H9 (cell line): ENCODE results near the gene METTL8. TPM values are rescaled to one million over a fixed set of nuclear protein-coding genes. Genes with fewer than 3 reads are reported as not detected.
A peak's percentile ranks its signal among the peaks of the same experiment; 100 is the strongest.

Experiments
- DNase-seq: peaks from one replicate; pipeline ENCODE4 v3.0.0-alpha.2; 2017
- H2AFZ ChIP-seq: one replicate; pipeline ENCODE4 v1.6.1; 2013; ENCODE audit warnings: mild to moderate bottlenecking, low read length, control low read depth, moderate library complexity
- H2AK5ac ChIP-seq: 2 replicates; pipeline ENCODE4 v1.6.1; 2013; ENCODE audit warnings: low read length, control low read depth, mixed read lengths; ENCODE audit not compliant: insufficient read length
- H2BK120ac ChIP-seq: one replicate; pipeline ENCODE4 v1.6.1; 2013; ENCODE audit warnings: low read depth, mild to moderate bottlenecking, low read length, control low read depth, inconsistent platforms; ENCODE audit not compliant: poor library complexity, severe bottlenecking
- H2BK12ac ChIP-seq: 2 replicates; pipeline ENCODE4 v1.6.1; 2013; ENCODE audit warnings: low read length, control low read depth, mixed read lengths, low read depth; ENCODE audit not compliant: insufficient read length
- H2BK15ac ChIP-seq: 2 replicates; pipeline ENCODE4 v1.6.1; 2013; ENCODE audit warnings: low read depth, low read length, control low read depth
- H2BK20ac ChIP-seq: one replicate; pipeline ENCODE4 v1.6.1; 2013; ENCODE audit warnings: low read depth, mild to moderate bottlenecking, low read length, control low read depth, inconsistent platforms; ENCODE audit not compliant: poor library complexity, severe bottlenecking
- H2BK5ac ChIP-seq: 2 replicates; pipeline ENCODE4 v1.6.1; 2013; ENCODE audit warnings: low read length, control low read depth, mixed read lengths; ENCODE audit not compliant: insufficient read length
- H3K14ac ChIP-seq: 2 replicates; pipeline ENCODE4 v1.6.1; 2013; ENCODE audit warnings: low read length, control low read depth; ENCODE audit not compliant: insufficient read depth
- H3K18ac ChIP-seq: 2 replicates; pipeline ENCODE4 v1.6.1; 2013; ENCODE audit warnings: low read depth, mild to moderate bottlenecking, mixed read lengths, low read length, control low read depth; ENCODE audit not compliant: insufficient read length
- H3K23ac ChIP-seq: 2 replicates; pipeline ENCODE4 v1.6.1; 2013; ENCODE audit warnings: low read length, control low read depth, mixed read lengths, low read depth; ENCODE audit not compliant: insufficient read length
- H3K23me2 ChIP-seq: 2 replicates; pipeline ENCODE4 v1.6.1; 2013; ENCODE audit warnings: low read depth, mild to moderate bottlenecking, mixed read lengths, low read length, control low read depth; ENCODE audit not compliant: insufficient read length, poor library complexity, severe bottlenecking
- H3K27ac ChIP-seq: 2 replicates; pipeline ENCODE4 v1.5.1; 2013; ENCODE audit warnings: low read length, control low read depth, mixed read lengths, low read depth; ENCODE audit not compliant: insufficient read length
- H3K27me3 ChIP-seq: 2 replicates; pipeline ENCODE4 v1.6.1; 2013; ENCODE audit warnings: low read length, control low read depth, inconsistent platforms; ENCODE audit not compliant: insufficient read depth
- H3K4ac ChIP-seq: 2 replicates; pipeline ENCODE4 v1.6.1; 2013; ENCODE audit warnings: low read depth, mild to moderate bottlenecking, control low read depth, inconsistent platforms, low read length, moderate library complexity
- H3K4me1 ChIP-seq: 2 replicates; pipeline ENCODE4 v1.6.1; 2013; ENCODE audit warnings: low read length, control low read depth, inconsistent platforms; ENCODE audit not compliant: insufficient read depth
- H3K4me2 ChIP-seq: 2 replicates; pipeline ENCODE4 v1.6.1; 2013; ENCODE audit warnings: low read length, control low read depth, mixed read lengths; ENCODE audit not compliant: insufficient read length, insufficient read depth
- H3K56ac ChIP-seq: 2 replicates; pipeline ENCODE4 v1.6.1; 2013; ENCODE audit warnings: low read depth, mild to moderate bottlenecking, mixed read lengths, low read length, control low read depth; ENCODE audit not compliant: insufficient read length
- H3K79me1 ChIP-seq: 2 replicates; pipeline ENCODE4 v1.6.1; 2013; ENCODE audit warnings: low read depth, mild to moderate bottlenecking, moderate library complexity, low read length, control low read depth, inconsistent platforms; ENCODE audit not compliant: insufficient read depth, poor library complexity, severe bottlenecking
- H3K79me2 ChIP-seq: 2 replicates; pipeline ENCODE4 v1.6.1; 2013; ENCODE audit warnings: low read length, control low read depth, inconsistent platforms; ENCODE audit not compliant: insufficient read depth
- H3K9ac ChIP-seq: 2 replicates; pipeline ENCODE4 v1.6.1; 2013; ENCODE audit warnings: low read length, control low read depth, mixed read lengths; ENCODE audit not compliant: insufficient read length; ENCODE audit errors: extremely low read depth
- H3K9me3 ChIP-seq: one replicate; pipeline ENCODE4 v1.6.1; 2013; ENCODE audit warnings: low read depth, low read length, inconsistent platforms; ENCODE audit not compliant: control insufficient read depth
- H3T11ph ChIP-seq: one replicate; pipeline ENCODE4 v1.6.1; 2013; ENCODE audit warnings: mild to moderate bottlenecking, low read length, control low read depth, inconsistent platforms
- H4K20me1 ChIP-seq: one replicate; pipeline ENCODE4 v1.6.1; 2013; ENCODE audit not compliant: control insufficient read depth, insufficient read length, insufficient read depth
- H4K5ac ChIP-seq: 2 replicates; pipeline ENCODE4 v1.6.1; 2013; ENCODE audit warnings: low read depth, mild to moderate bottlenecking, mixed read lengths, low read length, control low read depth; ENCODE audit not compliant: insufficient read length
- H4K8ac ChIP-seq: replicated peaks from 2 replicates; pipeline ENCODE4 v1.6.1; 2013; ENCODE audit warnings: low read length, control low read depth, mixed read lengths, low read depth; ENCODE audit not compliant: insufficient read length
- H4K91ac ChIP-seq: 2 replicates; pipeline ENCODE4 v1.6.1; 2013; ENCODE audit warnings: low read depth, mild to moderate bottlenecking, moderate library complexity, mixed read lengths, low read length, control low read depth; ENCODE audit not compliant: insufficient read length
- H3K27ac Mint-ChIP-seq, 3 experiments: 2 replicates in 2 of 3; 3 replicates in 1 of 3; pipeline ENCODE4 v1.8.0; 2020 to 2021; ENCODE audit warnings: mixed read lengths in 3 of 3, mild to moderate bottlenecking in 1 of 3, moderate library complexity in 1 of 3
- H3K27me3 Mint-ChIP-seq: 2 replicates; pipeline ENCODE4 v1.8.0; 2021; ENCODE audit warnings: low read depth, mild to moderate bottlenecking, moderate library complexity, mixed read lengths
- H3K36me3 Mint-ChIP-seq, 3 experiments: 2 replicates in 2 of 3; 3 replicates in 1 of 3; pipeline ENCODE4 v1.8.0; 2020 to 2021; ENCODE audit warnings: low read depth in 3 of 3, mixed read lengths in 3 of 3; ENCODE audit not compliant: insufficient read depth in 1 of 3
- H3K4me1 Mint-ChIP-seq, 2 experiments: 2 replicates each; pipeline ENCODE4 v1.8.0; 2020; ENCODE audit warnings: mixed read lengths in 2 of 2
- H3K4me3 Mint-ChIP-seq, 2 experiments: 2 replicates in 1 of 2; 3 replicates in 1 of 2; pipeline ENCODE4 v1.8.0; 2020 to 2021; ENCODE audit warnings: mild to moderate bottlenecking in 2 of 2, mixed read lengths in 2 of 2, moderate library complexity in 1 of 2
- H3K9me3 Mint-ChIP-seq, 2 experiments: 2 replicates in 1 of 2; 3 replicates in 1 of 2; pipeline ENCODE4 v1.8.0; 2020; ENCODE audit warnings: mild to moderate bottlenecking in 2 of 2, mixed read lengths in 2 of 2, moderate library complexity in 1 of 2
- WGBS: extraction: QIAGEN DNeasy Blood & Tissue Kit; methylation state at CpG from one replicate; pipeline ENCODE4 v1.1.7; 2013; ENCODE audit warnings: missing lambda C conversion rate, low lambda C conversion rate, mixed read lengths; ENCODE audit not compliant: insufficient read length; ENCODE audit errors: extremely low coverage; 5-methylcytosine and 5-hydroxymethylcytosine counted together
- total RNA-seq: library from RNA; stranded (reverse); gene quantifications from 2 replicates; pipeline ENCODE4 v1.2.1, GENCODE V29; 2021
- TF ChIP-seq, protein P1 (sequence below): fragments of 200-600 bp; sonication (generic); conservative IDR thresholded peaks from 3 replicates; pipeline ENCODE4 v1.8.0; 2021; ENCODE audit warnings: antibody characterized with exemption, mild to moderate bottlenecking

Gene METTL8
- total RNA-seq, 1 experiment from 2014 or later = 40.9 TPM

GRCh38 chr2:171447675-171448074, 13.9 kb upstream of the METTL8 start:
- Histone ChIP-seq H2AFZ (no peak overlapping the region), H4K20me1 (no peaks in the 10 kb centered on the region), H3K79me1 (no peaks in the 10 kb centered on the region), H4K5ac (no peak overlapping the region), H2BK20ac (no peak overlapping the region), H3K56ac (no peak overlapping the region), H4K91ac (no peak overlapping the region), H3K23me2 (no peaks in the 10 kb centered on the region), H3K4ac (no peak overlapping the region), H3K4me1 (no peaks in the 10 kb centered on the region), H2BK120ac (no peak overlapping the region), H3K23ac (no peak overlapping the region), H3K9ac (no peak overlapping the region), H3K9me3 (no peaks in the 10 kb centered on the region), H3K27me3 (no peaks in the 10 kb centered on the region), H4K8ac (no peak overlapping the region), H3K79me2 (no peaks in the 10 kb centered on the region), H3K4me2 (no peak overlapping the region), H2BK15ac (no peak overlapping the region), H3K27ac (no peak overlapping the region), H3T11ph (no peak overlapping the region), H2BK12ac (no peak overlapping the region), H2BK5ac (no peak overlapping the region), H3K18ac (no peak overlapping the region), H2AK5ac (no peak overlapping the region), H3K14ac (no peak overlapping the region)
- Mint-ChIP-seq H3K9me3 (no peaks in the 10 kb centered on the region), H3K4me3 (no peak overlapping the region), H3K27ac (peak overlapping the region in 1 of 3 experiments; percentile 24; a peak in 1 of 7 replicates), H3K4me1 (no peaks in the 10 kb centered on the region), H3K36me3 (peaks cover 16 to 75% (median 73%) of the 10 kb centered on the region in 3 experiments; a peak in 6 of 7 replicates), H3K27me3 (no peaks in the 10 kb centered on the region)
- TF ChIP-seq, protein P1, sequence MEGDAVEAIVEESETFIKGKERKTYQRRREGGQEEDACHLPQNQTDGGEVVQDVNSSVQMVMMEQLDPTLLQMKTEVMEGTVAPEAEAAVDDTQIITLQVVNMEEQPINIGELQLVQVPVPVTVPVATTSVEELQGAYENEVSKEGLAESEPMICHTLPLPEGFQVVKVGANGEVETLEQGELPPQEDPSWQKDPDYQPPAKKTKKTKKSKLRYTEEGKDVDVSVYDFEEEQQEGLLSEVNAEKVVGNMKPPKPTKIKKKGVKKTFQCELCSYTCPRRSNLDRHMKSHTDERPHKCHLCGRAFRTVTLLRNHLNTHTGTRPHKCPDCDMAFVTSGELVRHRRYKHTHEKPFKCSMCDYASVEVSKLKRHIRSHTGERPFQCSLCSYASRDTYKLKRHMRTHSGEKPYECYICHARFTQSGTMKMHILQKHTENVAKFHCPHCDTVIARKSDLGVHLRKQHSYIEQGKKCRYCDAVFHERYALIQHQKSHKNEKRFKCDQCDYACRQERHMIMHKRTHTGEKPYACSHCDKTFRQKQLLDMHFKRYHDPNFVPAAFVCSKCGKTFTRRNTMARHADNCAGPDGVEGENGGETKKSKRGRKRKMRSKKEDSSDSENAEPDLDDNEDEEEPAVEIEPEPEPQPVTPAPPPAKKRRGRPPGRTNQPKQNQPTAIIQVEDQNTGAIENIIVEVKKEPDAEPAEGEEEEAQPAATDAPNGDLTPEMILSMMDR = peak; percentile 45; the same call in 2 of the 3 replicates
- no CpG with 5 or more reads among the region's 2 CpGs for WGBS
- no peak for DNase-seq
